Measurements from ENCODE around the gene CHRM5. TPM values are rescaled to one million over a fixed set of nuclear protein-coding genes. Genes with fewer than 3 reads are reported as not detected.

The CHRM5 gene
- total and polyA plus RNA-seq, 2 of the 8 experiments (the other 6 are each of a cell fraction or from before 2014, with no cell fraction given): not detected

DNA sequence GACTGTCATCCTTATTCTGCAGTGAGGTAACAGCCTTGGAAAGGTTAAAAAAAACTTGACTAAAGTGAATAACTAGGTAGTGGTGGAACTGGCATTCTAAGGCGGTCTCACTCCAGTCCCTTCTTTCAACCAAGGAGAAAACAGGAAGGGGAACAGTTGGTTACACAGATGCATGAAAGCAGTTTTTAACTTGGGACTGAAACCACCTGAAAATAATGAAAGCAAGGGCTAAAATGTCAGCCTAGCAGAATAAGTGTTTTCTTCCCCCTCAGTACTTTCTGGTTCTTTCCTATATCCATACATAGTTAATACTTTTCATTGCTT is 71.5 kb downstream of the CHRM5 start (continued):
- no peak for TF ChIP-seq RAD21 (IDR thresholded peaks at IDR 0.05 in 1 of 2, conservative IDR thresholded peaks at IDR 0.05 in 1 of 2; ENCODE audit: low read depth in 2 of 2, low read length in 2 of 2)
- no peak for TF ChIP-seq KDM1A (IDR thresholded peaks at IDR 0.05; ENCODE audit: borderline replicate concordance, low read length)
